AG04450 (cell line): ENCODE measurements around the gene ZNF652. TPM values are rescaled to one million over a fixed set of nuclear protein-coding genes. Genes with fewer than 3 reads are reported as not detected.
"Not testable (repeated sequence)": the region's sequence is repeated elsewhere in the genome, so short reads cannot be mapped to it uniquely, and the experiment has no call there.

Experiments used
- CTCF ChIA-PET: fragments of 300-600, 350-600 bp; formaldehyde crosslinking; extraction: SDS; loops from one replicate; lab custom pipeline; 2022; ENCODE audit warnings: antibody characterized with exemption, inconsistent platforms; lab: Charles Lee
- POLR2A ChIA-PET: fragments of 350-600 bp; formaldehyde crosslinking; extraction: SDS; loops from one replicate; lab custom pipeline; 2021; ENCODE audit warnings: antibody characterized with exemption, inconsistent platforms; lab: Yijun Ruan, JAX
- DNase-seq: peaks from one replicate; pipeline ENCODE4 v3.0.0-alpha.2; 2011; ENCODE audit warnings: low read depth, low spot score
- H3K27ac ChIP-seq: one replicate; pipeline ENCODE4 v1.5.1; 2012; ENCODE audit warnings: low read depth, low read length, control low read depth
- H3K27me3 ChIP-seq: one replicate; pipeline ENCODE4 v1.6.0; 2012; ENCODE audit warnings: low read length; ENCODE audit not compliant: control insufficient read depth, insufficient read depth
- H3K4me3 ChIP-seq: 2 replicates; pipeline ENCODE4 v1.5.1; 2011; ENCODE audit warnings: mild to moderate bottlenecking, low read depth, low read length, control low read depth
- H3K9me3 ChIP-seq: 2 replicates; pipeline ENCODE4 v1.5.1; 2012; ENCODE audit warnings: low read length; ENCODE audit not compliant: control insufficient read depth, insufficient read depth
- CTCF ChIP-seq: IDR thresholded peaks from 2 replicates; pipeline ENCODE4 v1.5.1; 2011; ENCODE audit warnings: low read depth, low read length, control low read depth, inconsistent platforms
- polyA plus RNA-seq: library from polyadenylated mRNA; depleted of rRNA; stranded (reverse); fragments of >200 nt; gene quantifications from 2 replicates; pipeline ENCODE4 v1.2.3, GENCODE V29; 2011

The ZNF652 gene
- polyA plus RNA-seq, 1 experiment, result 9.0 TPM

- ChIA-PET POLR2A (no interaction called here), CTCF (interaction anchor here (0.9 kb wide), 1 partner anchor 66 kb away, joined by 3 read pairs; no protein-coding TSS in a partner anchor)
- no peaks in the 10 kb centered on the region for H3K27me3 ChIP-seq
- H3K4me3 ChIP-seq, result no peak overlapping the region
- no peak for TF ChIP-seq CTCF
- no peak overlapping the region for H3K27ac ChIP-seq
- H3K9me3 ChIP-seq, result no peaks in the 10 kb centered on the region
- DNase-seq, result no peak
Observed at GRCh38 chr17:49288388-49288787, 73.7 kb downstream of the ZNF652 start.

- no peak for TF ChIP-seq CTCF
Observed at GRCh38 chr17:49287481-49287880, 74.6 kb downstream of the ZNF652 start.

GRCh38 chr17:49286261-49286973 is 75.6 kb downstream of the ZNF652 start:
- H3K27ac ChIP-seq, H3K27me3 ChIP-seq, POLR2A ChIA-PET, H3K9me3 ChIP-seq, H3K4me3 ChIP-seq, CTCF ChIA-PET, DNase-seq: not testable (repeated sequence)

More at GRCh38 chr17:49287481-49287880, 74.6 kb downstream of the ZNF652 start:
- Histone ChIP-seq H3K4me3 (no peak overlapping the region), H3K27ac (no peak overlapping the region), H3K9me3 (no peaks in the 10 kb centered on the region), H3K27me3 (no peaks in the 10 kb centered on the region)
- CTCF ChIA-PET, result no interaction called here
- POLR2A ChIA-PET, result no interaction called here
- no peak for DNase-seq

GRCh38 chr17:49285716-49286115 is 76.3 kb downstream of the ZNF652 start:
- TF ChIP-seq CTCF, result no peak
- H3K27ac ChIP-seq, result no peak overlapping the region
- H3K27me3 ChIP-seq, result no peaks in the 10 kb centered on the region
- H3K9me3 ChIP-seq, result peaks cover 7% of the 10 kb centered on the region
- H3K4me3 ChIP-seq, result no peak overlapping the region
- no peak for DNase-seq
- ChIA-PET CTCF (no interaction called here), POLR2A (no interaction called here)

GRCh38 chr17:49280918-49281317 is 81.1 kb downstream of the ZNF652 start:
- Histone ChIP-seq H3K4me3 (no peak overlapping the region), H3K27ac (no peak overlapping the region), H3K9me3 (peaks cover 12% of the 10 kb centered on the region), H3K27me3 (no peaks in the 10 kb centered on the region)
- no peak for TF ChIP-seq CTCF
- DNase-seq, result no peak
- ChIA-PET CTCF (interaction anchor here (0.6 to 2.1 kb wide), 2 partner anchors 10 to 52 kb away, joined by 4 to 6 read pairs; no protein-coding TSS in a partner anchor), POLR2A (interaction anchor here (0.7 kb wide), 1 partner anchor 1178 kb away, joined by 6 read pairs; no protein-coding TSS in a partner anchor)
